Right lobe of liver (tissue), 6 donors: ENCODE data around the gene MYRF. TPM values are rescaled to one million over a fixed set of nuclear protein-coding genes. Genes with fewer than 3 reads are reported as not detected.
A peak's percentile ranks its signal among the peaks of the same experiment; 100 is the strongest.

ENCODE experiments used
- ATAC-seq, 4 donors: fragments of 200-7000 bp; cut with Tn5 transposase; one replicate each; pipeline ENCODE4 v1.9.1; 2020; ENCODE audit warnings: mild to moderate bottlenecking in 4 of 4, moderate library complexity in 4 of 4
- DNase-seq, 3 donors: peaks; one replicate each; pipeline ENCODE4 v3.0.0-alpha.2; 2020
- H3K27ac ChIP-seq, 3 donors: fragments of 200-600 bp; one replicate each; pipeline ENCODE4 v1.8.0; 2022
- H3K27me3 ChIP-seq, 2 donors: fragments of 200-600 bp; one replicate each; pipeline ENCODE4 v1.8.0; 2022
- H3K36me3 ChIP-seq, 4 donors: fragments of 200-600 bp; sonication (generic) in 1 of 4; one replicate each; pipeline versions ENCODE4 v1.5.1 to v1.8.0; 2017 to 2022; ENCODE audit warnings: control low read depth in 1 of 4
- H3K4me1 ChIP-seq, 4 donors: fragments of 200-600 bp; sonication (generic) in 1 of 4; one replicate each; pipeline versions ENCODE4 v1.5.1 to v1.8.0; 2017 to 2022; ENCODE audit warnings: control low read depth in 1 of 4
- H3K4me3 ChIP-seq, 3 donors: fragments of 200-600 bp; one replicate each; pipeline ENCODE4 v1.8.0; 2022
- H3K9me3 ChIP-seq, 4 donors: fragments of 200-600 bp; sonication (generic) in 1 of 4; one replicate each; pipeline versions ENCODE4 v1.5.1 to v1.8.0; 2017 to 2022; ENCODE audit warnings: control low read depth in 1 of 4
- POLR2A ChIP-seq: fragments of 450-650 bp; IDR thresholded peaks from one replicate; pipeline ENCODE4 v1.6.1; 2017; ENCODE audit warnings: antibody characterized with exemption, mild to moderate bottlenecking
- WGBS: methylation state at CpG from one replicate; pipeline ENCODE4 v1.1.6; 2018; ENCODE audit warnings: low coverage, low lambda C conversion rate; ENCODE audit not compliant: insufficient coverage; ENCODE audit errors: missing lambda C conversion rate; 5-methylcytosine and 5-hydroxymethylcytosine counted together
- intact Hi-C, 2 donors: fragments of 100-400 bp; cut with DNase I; formaldehyde crosslinking; loops; one replicate each; pipeline versions ENCODE4 v1.11.2 to v1.14.1; 2022
- total RNA-seq, 6 experiments: library from RNA; depleted of rRNA in 2 of 6; stranded (reverse); fragments of >200 nt in 2 of 6; fragmentation: NEBNext Ultra II Directional in 3 of 6; extraction: Animal tissue kit (Norgen Biotek cat#: 25700) in 3 of 6; gene quantifications; one replicate each; pipeline versions ENCODE4 v1.1.0 to v1.2.4, GENCODE V29; 2016 to 2023
- TF ChIP-seq, protein P1 (sequence below), 4 donors: fragments of 200-600 bp in 3 of 4; fragments of 450-650 bp in 1 of 4; IDR thresholded peaks; one replicate each; pipeline versions ENCODE4 v1.5.1 to v1.8.0; 2016 to 2022; ENCODE audit warnings: antibody characterized with exemption in 4 of 4, mild to moderate bottlenecking in 2 of 4
- donor health status: DM: no; HTN: yes; CAD: no.
- donor health status: DM: no; HTN: no; CAD: no.
- donor health status: DM: no; HTN: no; CAD: no.
- donor health status: DM: no; HTN: yes; CAD: no.
- donor health status: DM: no; HTN: yes; CAD: no.

MYRF gene
- total RNA-seq, 6 experiments from 2014 or later: 7.6 to 16.4 (median 11.6) TPM

DNA sequence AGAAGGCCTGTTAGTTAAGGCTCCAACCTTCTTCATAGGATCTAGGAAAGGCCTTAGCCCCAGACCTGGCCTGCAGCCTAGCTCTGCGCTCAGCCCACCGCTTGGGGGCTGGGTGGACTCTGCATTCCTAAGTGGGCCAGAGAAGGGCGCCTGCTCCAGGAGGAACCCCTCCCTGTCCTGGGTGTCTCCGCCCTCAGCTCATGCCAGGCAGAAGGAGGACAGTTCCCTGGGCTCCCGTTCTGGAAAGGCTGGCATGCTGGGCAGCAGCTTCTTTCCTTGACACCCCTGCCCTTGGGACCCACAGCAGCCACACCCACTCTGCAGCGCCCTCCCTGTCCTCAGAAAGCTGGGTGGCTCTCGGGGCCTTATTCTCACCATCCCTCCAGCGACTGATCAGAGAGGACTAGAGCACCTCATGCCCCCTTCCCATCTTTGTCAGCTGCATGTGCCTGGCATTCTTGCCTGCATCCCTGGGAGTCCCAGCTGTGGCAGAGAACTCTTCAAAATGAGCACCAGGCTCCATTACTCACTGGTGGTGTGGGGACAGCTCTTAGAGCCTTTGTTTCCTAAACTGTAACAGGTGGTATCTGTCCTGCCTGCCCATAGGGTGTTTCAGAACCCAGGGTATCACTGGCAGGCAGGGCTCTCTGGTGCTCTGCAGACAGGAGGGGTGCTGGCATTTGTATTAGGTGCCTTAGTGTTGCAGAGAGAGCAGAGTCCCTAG is 20.3 kb upstream of the MYRF start:
- Histone ChIP-seq H3K36me3 (peaks cover 0 to 2% (median 0%) of the 10 kb centered on the region in 4 donors), H3K27ac (no peak overlapping the region), H3K4me1 (no peaks in the 10 kb centered on the region), H3K4me3 (no peak overlapping the region), H3K9me3 (no peaks in the 10 kb centered on the region), H3K27me3 (no peaks in the 10 kb centered on the region)
- 89% methylated on average over 3 of the region's 8 CpGs for WGBS
- intact Hi-C loops: loop anchor here in 1 of 2 donors (10.0 kb wide), 1 partner anchor 57 kb away; no protein-coding TSS in a partner anchor
- no peak for TF ChIP-seq POLR2A
- TF ChIP-seq, protein P1, sequence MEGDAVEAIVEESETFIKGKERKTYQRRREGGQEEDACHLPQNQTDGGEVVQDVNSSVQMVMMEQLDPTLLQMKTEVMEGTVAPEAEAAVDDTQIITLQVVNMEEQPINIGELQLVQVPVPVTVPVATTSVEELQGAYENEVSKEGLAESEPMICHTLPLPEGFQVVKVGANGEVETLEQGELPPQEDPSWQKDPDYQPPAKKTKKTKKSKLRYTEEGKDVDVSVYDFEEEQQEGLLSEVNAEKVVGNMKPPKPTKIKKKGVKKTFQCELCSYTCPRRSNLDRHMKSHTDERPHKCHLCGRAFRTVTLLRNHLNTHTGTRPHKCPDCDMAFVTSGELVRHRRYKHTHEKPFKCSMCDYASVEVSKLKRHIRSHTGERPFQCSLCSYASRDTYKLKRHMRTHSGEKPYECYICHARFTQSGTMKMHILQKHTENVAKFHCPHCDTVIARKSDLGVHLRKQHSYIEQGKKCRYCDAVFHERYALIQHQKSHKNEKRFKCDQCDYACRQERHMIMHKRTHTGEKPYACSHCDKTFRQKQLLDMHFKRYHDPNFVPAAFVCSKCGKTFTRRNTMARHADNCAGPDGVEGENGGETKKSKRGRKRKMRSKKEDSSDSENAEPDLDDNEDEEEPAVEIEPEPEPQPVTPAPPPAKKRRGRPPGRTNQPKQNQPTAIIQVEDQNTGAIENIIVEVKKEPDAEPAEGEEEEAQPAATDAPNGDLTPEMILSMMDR (IDR thresholded peaks at IDR 0.05): no peak
- ATAC-seq (no peak), DNase-seq (no peak)

DNA sequence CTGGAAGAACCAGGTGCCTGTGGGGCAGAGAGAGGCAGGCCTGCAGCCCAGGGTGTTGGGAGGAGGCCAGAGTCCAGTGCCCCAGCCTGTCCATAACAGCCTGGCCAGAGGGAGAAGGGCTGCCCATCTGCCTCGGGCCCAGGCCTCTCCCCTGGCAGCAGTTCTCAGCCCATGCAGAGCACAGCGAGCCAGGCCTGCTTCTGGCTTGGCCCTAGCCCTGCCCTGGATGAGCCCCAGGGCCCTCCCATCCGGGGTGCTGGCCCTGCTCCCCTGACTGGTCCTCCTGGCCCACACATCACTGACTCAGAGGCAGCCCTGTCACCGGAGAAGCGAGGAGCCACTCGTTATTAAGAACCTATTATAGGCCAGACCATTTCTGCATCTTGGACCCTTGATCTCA is 19.7 kb upstream of the MYRF start:
- peaks cover 0 to 2% (median 0%) of the 10 kb centered on the region in 4 donors for H3K36me3 ChIP-seq
- intact Hi-C loops: loop anchor here in 1 of 2 donors (10.0 kb wide), 1 partner anchor 58 kb away; no protein-coding TSS in a partner anchor
- no peaks in the 10 kb centered on the region for H3K4me1 ChIP-seq
- ATAC-seq (no peak), DNase-seq (no peak)
- no peaks in the 10 kb centered on the region for H3K27me3 ChIP-seq
- TF ChIP-seq POLR2A: no peak
- TF ChIP-seq, protein P1 (IDR thresholded peaks at IDR 0.05): no peak
- no peak overlapping the region for H3K4me3 ChIP-seq
- H3K27ac ChIP-seq: no peak overlapping the region
- 62% methylated on average over 3 of the region's 6 CpGs for WGBS
- no peaks in the 10 kb centered on the region for H3K9me3 ChIP-seq

DNA sequence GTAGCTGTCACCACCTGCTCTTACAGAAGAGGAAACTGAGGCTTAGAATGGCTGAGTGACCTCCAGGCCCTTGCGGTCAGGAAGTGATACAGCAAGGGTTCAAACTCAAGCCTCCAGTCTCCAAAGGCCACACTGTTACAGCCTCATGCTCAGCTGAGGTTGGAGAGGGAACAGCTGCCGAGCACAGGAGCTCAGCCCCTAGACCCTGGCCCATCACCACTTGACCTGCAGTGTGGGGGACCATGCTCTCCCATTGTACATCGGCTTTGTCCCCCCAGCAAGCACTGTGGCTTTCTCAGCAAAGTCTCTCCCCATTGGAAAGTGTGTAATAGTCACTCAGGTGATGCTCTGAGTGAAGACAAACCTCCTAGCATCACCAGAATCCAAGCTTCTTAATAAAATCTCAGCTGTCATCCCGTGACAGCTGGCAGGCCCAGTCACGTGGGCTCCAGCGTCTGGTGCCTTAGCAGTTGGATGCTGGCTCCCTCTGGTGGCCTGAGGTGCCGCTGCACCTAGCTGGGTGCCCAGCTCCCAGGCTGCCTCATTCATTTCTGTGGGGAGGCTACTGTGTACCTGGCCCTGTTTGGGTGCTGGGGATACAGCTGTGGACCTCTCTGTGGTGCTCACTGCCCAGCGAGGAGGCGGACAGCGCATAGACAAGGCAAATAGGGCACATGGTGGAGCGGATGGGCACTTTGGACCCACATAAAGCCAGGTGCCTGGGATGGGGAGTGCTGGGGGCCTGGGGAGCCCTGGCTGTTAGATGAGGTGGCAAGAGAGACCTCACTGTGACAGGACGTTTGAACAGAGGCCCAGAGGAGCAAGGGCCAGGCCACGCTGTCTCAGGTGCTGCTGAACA is 19.1 kb upstream of the MYRF start:
- ATAC-seq (peak; percentile 89 to 98 (median 95)), DNase-seq (peak; percentile 86 to 87 (median 87))
- peaks cover 0 to 2% (median 0%) of the 10 kb centered on the region in 4 donors for H3K36me3 ChIP-seq
- no peak overlapping the region for H3K4me3 ChIP-seq
- WGBS: 11% methylated on average over 10 of the region's 13 CpGs
- H3K27me3 ChIP-seq: no peaks in the 10 kb centered on the region
- intact Hi-C loops: loop anchor here in 1 of 2 donors (10.0 kb wide), 1 partner anchor 59 kb away; no protein-coding TSS in a partner anchor
- no peaks in the 10 kb centered on the region for H3K9me3 ChIP-seq
- TF ChIP-seq POLR2A: no peak
- TF ChIP-seq, protein P1 (IDR thresholded peaks at IDR 0.05): peak; percentile 97 to 100 (median 99)
- no peaks in the 10 kb centered on the region for H3K4me1 ChIP-seq
- H3K27ac ChIP-seq: no peak overlapping the region

DNA sequence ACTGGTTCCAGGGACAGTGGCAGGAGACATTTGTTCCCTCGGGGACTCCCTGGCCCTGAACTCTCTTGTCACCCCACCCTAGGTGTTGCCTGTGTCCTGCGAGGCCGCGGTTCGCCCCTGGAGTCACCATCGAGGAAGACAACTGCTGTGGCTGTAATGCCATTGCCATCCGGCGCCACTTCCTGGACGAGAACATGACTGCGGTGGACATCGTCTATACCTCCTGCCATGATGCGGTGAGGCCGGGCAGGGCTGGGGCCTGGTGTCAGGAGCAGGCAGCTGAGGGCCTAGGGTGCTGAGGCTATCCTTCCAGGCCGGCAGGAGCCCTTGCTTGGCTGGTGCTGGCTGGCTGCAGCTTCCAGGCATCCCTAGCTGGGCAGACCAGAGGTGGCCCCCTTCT is 17.7 kb upstream of the MYRF start:
- intact Hi-C loops: loop anchor here in 1 of 2 donors (10.0 kb wide), 1 partner anchor 60 kb away; no protein-coding TSS in a partner anchor
- Histone ChIP-seq H3K4me3 (no peak overlapping the region), H3K27ac (no peak overlapping the region), H3K9me3 (no peaks in the 10 kb centered on the region), H3K4me1 (no peaks in the 10 kb centered on the region), H3K27me3 (no peaks in the 10 kb centered on the region), H3K36me3 (peaks cover 0 to 2% (median 0%) of the 10 kb centered on the region in 4 donors)
- WGBS: 88% methylated on average over 5 of the region's 14 CpGs
- ATAC-seq (no peak), DNase-seq (no peak)
- TF ChIP-seq, protein P1 (IDR thresholded peaks at IDR 0.05): no peak
- no peak for TF ChIP-seq POLR2A
